ENCODE data around the gene WIPF1.

Gene WIPF1

GRCh38 chr2:174631009-174631981, 33.7 kb upstream of the WIPF1 start:
- H3K4me3 ChIP-seq (ENCODE audit: low read length) = no peak overlapping the region
- peaks cover 4% of the 10 kb centered on the region for H3K4me1 ChIP-seq (ENCODE audit: control insufficient read depth, insufficient read depth, low read length)
- H3K9me3 ChIP-seq (ENCODE audit: control insufficient read depth, low read length) = no peaks in the 10 kb centered on the region
- no peak overlapping the region for H3K9ac ChIP-seq (ENCODE audit: low read length)
- H3K27me3 ChIP-seq (ENCODE audit: control insufficient read depth, insufficient read depth, low read length) = no peaks in the 10 kb centered on the region
- H3K36me3 ChIP-seq (ENCODE audit: control insufficient read depth, insufficient read depth, low read length) = no peaks in the 10 kb centered on the region

- H3K9ac ChIP-seq (ENCODE audit: low read length) = no peak overlapping the region
- H3K36me3 ChIP-seq (ENCODE audit: control insufficient read depth, insufficient read depth, low read length) = no peaks in the 10 kb centered on the region
- H3K4me1 ChIP-seq (ENCODE audit: control insufficient read depth, insufficient read depth, low read length) = peaks cover 3% of the 10 kb centered on the region
- H3K4me3 ChIP-seq (ENCODE audit: low read length) = no peak overlapping the region
- no peaks in the 10 kb centered on the region for H3K27me3 ChIP-seq (ENCODE audit: control insufficient read depth, insufficient read depth, low read length)
- H3K9me3 ChIP-seq (ENCODE audit: control insufficient read depth, low read length) = no peaks in the 10 kb centered on the region
Measured at GRCh38 chr2:174630107-174630506, 32.5 kb upstream of the WIPF1 start.

GRCh38 chr2:174629506-174629905, 31.9 kb upstream of the WIPF1 start:
- H3K27me3 ChIP-seq (ENCODE audit: control insufficient read depth, insufficient read depth, low read length) = no peaks in the 10 kb centered on the region
- no peaks in the 10 kb centered on the region for H3K4me1 ChIP-seq (ENCODE audit: control insufficient read depth, insufficient read depth, low read length)
- H3K4me3 ChIP-seq (ENCODE audit: low read length) = no peak overlapping the region
- no peaks in the 10 kb centered on the region for H3K9me3 ChIP-seq (ENCODE audit: control insufficient read depth, low read length)
- H3K9ac ChIP-seq (ENCODE audit: low read length) = no peak overlapping the region
- H3K36me3 ChIP-seq (ENCODE audit: control insufficient read depth, insufficient read depth, low read length) = no peaks in the 10 kb centered on the region

GRCh38 chr2:174628528-174629169, 31.0 kb upstream of the WIPF1 start:
- no peaks in the 10 kb centered on the region for H3K27me3 ChIP-seq (ENCODE audit: control insufficient read depth, insufficient read depth, low read length)
- no peak overlapping the region for H3K9ac ChIP-seq (ENCODE audit: low read length)
- no peaks in the 10 kb centered on the region for H3K9me3 ChIP-seq (ENCODE audit: control insufficient read depth, low read length)
- no peak overlapping the region for H3K4me3 ChIP-seq (ENCODE audit: low read length)
- H3K4me1 ChIP-seq (ENCODE audit: control insufficient read depth, insufficient read depth, low read length) = no peaks in the 10 kb centered on the region
- no peaks in the 10 kb centered on the region for H3K36me3 ChIP-seq (ENCODE audit: control insufficient read depth, insufficient read depth, low read length)

- H3K4me1 ChIP-seq (ENCODE audit: control insufficient read depth, insufficient read depth, low read length) = no peaks in the 10 kb centered on the region
Measured at GRCh38 chr2:174627216-174627615, 29.6 kb upstream of the WIPF1 start.

GRCh38 chr2:174624895-174625430, 27.4 kb upstream of the WIPF1 start:
- Histone ChIP-seq H3K9me3 (ENCODE audit: control insufficient read depth, low read length) (no peaks in the 10 kb centered on the region), H3K4me1 (ENCODE audit: control insufficient read depth, insufficient read depth, low read length) (no peaks in the 10 kb centered on the region), H3K36me3 (ENCODE audit: control insufficient read depth, insufficient read depth, low read length) (no peaks in the 10 kb centered on the region), H3K27me3 (ENCODE audit: control insufficient read depth, insufficient read depth, low read length) (no peaks in the 10 kb centered on the region), H3K4me3 (ENCODE audit: low read length) (no peak overlapping the region), H3K9ac (ENCODE audit: low read length) (no peak overlapping the region)

More at GRCh38 chr2:174627216-174627615, 29.6 kb upstream of the WIPF1 start:
- Histone ChIP-seq H3K4me3 (ENCODE audit: low read length) (no peak overlapping the region), H3K9ac (ENCODE audit: low read length) (no peak overlapping the region), H3K36me3 (ENCODE audit: control insufficient read depth, insufficient read depth, low read length) (no peaks in the 10 kb centered on the region), H3K27me3 (ENCODE audit: control insufficient read depth, insufficient read depth, low read length) (no peaks in the 10 kb centered on the region), H3K9me3 (ENCODE audit: control insufficient read depth, low read length) (no peaks in the 10 kb centered on the region)

- no peaks in the 10 kb centered on the region for H3K9me3 ChIP-seq (ENCODE audit: control insufficient read depth, low read length)
- H3K9ac ChIP-seq (ENCODE audit: low read length) = no peak overlapping the region
- H3K27me3 ChIP-seq (ENCODE audit: control insufficient read depth, insufficient read depth, low read length) = no peaks in the 10 kb centered on the region
- no peaks in the 10 kb centered on the region for H3K36me3 ChIP-seq (ENCODE audit: control insufficient read depth, insufficient read depth, low read length)
- H3K4me1 ChIP-seq (ENCODE audit: control insufficient read depth, insufficient read depth, low read length) = no peaks in the 10 kb centered on the region
- no peak overlapping the region for H3K4me3 ChIP-seq (ENCODE audit: low read length)
Measured at GRCh38 chr2:174623690-174624089, 26.1 kb upstream of the WIPF1 start.

GRCh38 chr2:174623106-174623637, 25.6 kb upstream of the WIPF1 start:
- H3K4me1 ChIP-seq (ENCODE audit: control insufficient read depth, insufficient read depth, low read length) = no peaks in the 10 kb centered on the region

GRCh38 chr2:174621323-174621722, 23.7 kb upstream of the WIPF1 start:
- H3K36me3 ChIP-seq (ENCODE audit: control insufficient read depth, insufficient read depth, low read length) = no peaks in the 10 kb centered on the region
- H3K4me3 ChIP-seq (ENCODE audit: low read length) = no peak overlapping the region
- H3K27me3 ChIP-seq (ENCODE audit: control insufficient read depth, insufficient read depth, low read length) = no peaks in the 10 kb centered on the region
- no peaks in the 10 kb centered on the region for H3K9me3 ChIP-seq (ENCODE audit: control insufficient read depth, low read length)
- no peak overlapping the region for H3K9ac ChIP-seq (ENCODE audit: low read length)
- no peaks in the 10 kb centered on the region for H3K4me1 ChIP-seq (ENCODE audit: control insufficient read depth, insufficient read depth, low read length)

More at GRCh38 chr2:174623106-174623637, 25.6 kb upstream of the WIPF1 start:
- Histone ChIP-seq H3K4me3 (ENCODE audit: low read length) (no peak overlapping the region), H3K27me3 (ENCODE audit: control insufficient read depth, insufficient read depth, low read length) (no peaks in the 10 kb centered on the region), H3K9ac (ENCODE audit: low read length) (no peak overlapping the region), H3K36me3 (ENCODE audit: control insufficient read depth, insufficient read depth, low read length) (no peaks in the 10 kb centered on the region), H3K9me3 (ENCODE audit: control insufficient read depth, low read length) (no peaks in the 10 kb centered on the region)

- no peaks in the 10 kb centered on the region for H3K27me3 ChIP-seq (ENCODE audit: control insufficient read depth, insufficient read depth, low read length)
- H3K36me3 ChIP-seq (ENCODE audit: control insufficient read depth, insufficient read depth, low read length) = no peaks in the 10 kb centered on the region
- no peak overlapping the region for H3K4me3 ChIP-seq (ENCODE audit: low read length)
- no peak overlapping the region for H3K9ac ChIP-seq (ENCODE audit: low read length)
- H3K9me3 ChIP-seq (ENCODE audit: control insufficient read depth, low read length) = no peaks in the 10 kb centered on the region
- H3K4me1 ChIP-seq (ENCODE audit: control insufficient read depth, insufficient read depth, low read length) = peaks cover 7% of the 10 kb centered on the region
Measured at GRCh38 chr2:174618179-174618578, 20.6 kb upstream of the WIPF1 start.

- H3K4me3 ChIP-seq (ENCODE audit: low read length) = no peak overlapping the region
- H3K9ac ChIP-seq (ENCODE audit: low read length) = no peak overlapping the region
- no peaks in the 10 kb centered on the region for H3K9me3 ChIP-seq (ENCODE audit: control insufficient read depth, low read length)
- no peaks in the 10 kb centered on the region for H3K27me3 ChIP-seq (ENCODE audit: control insufficient read depth, insufficient read depth, low read length)
- H3K36me3 ChIP-seq (ENCODE audit: control insufficient read depth, insufficient read depth, low read length) = no peaks in the 10 kb centered on the region
- peaks cover 7% of the 10 kb centered on the region for H3K4me1 ChIP-seq (ENCODE audit: control insufficient read depth, insufficient read depth, low read length)
Measured at GRCh38 chr2:174617718-174618117, 20.1 kb upstream of the WIPF1 start.

GRCh38 chr2:174617120-174617519, 19.5 kb upstream of the WIPF1 start:
- Histone ChIP-seq H3K36me3 (ENCODE audit: control insufficient read depth, insufficient read depth, low read length) (no peaks in the 10 kb centered on the region), H3K9ac (ENCODE audit: low read length) (no peak overlapping the region), H3K4me3 (ENCODE audit: low read length) (no peak overlapping the region), H3K27me3 (ENCODE audit: control insufficient read depth, insufficient read depth, low read length) (no peaks in the 10 kb centered on the region), H3K4me1 (ENCODE audit: control insufficient read depth, insufficient read depth, low read length) (peaks cover 7% of the 10 kb centered on the region), H3K9me3 (ENCODE audit: control insufficient read depth, low read length) (no peaks in the 10 kb centered on the region)
